SU-DHL-6 (cell line): ENCODE measurements around the gene EXD3.

Experiments used
- H2AFZ ChIP-seq: fragments of 200-600 bp; sonication (generic); 2 replicates; pipeline ENCODE4 v1.6.1; 2014; ENCODE audit warnings: low read depth, mild to moderate bottlenecking, moderate library complexity, mixed read lengths, antibody characterized with exemption, low read length; ENCODE audit not compliant: severe bottlenecking
- H3F3A ChIP-seq: fragments of 200-600 bp; shearing (Covaris generic); 2 replicates; pipeline ENCODE4 v1.6.0; 2016; ENCODE audit warnings: antibody characterized with exemption, mild to moderate bottlenecking; ENCODE audit not compliant: insufficient read depth
- H3K27ac ChIP-seq: fragments of 200-600 bp; sonication (generic); 2 replicates; pipeline ENCODE4 v1.5.1; 2016; ENCODE audit warnings: low read depth, mild to moderate bottlenecking, low read length, moderate library complexity, mixed read lengths
- H3K27me3 ChIP-seq: fragments of 200-600 bp; sonication (generic), shearing (Covaris generic); 2 replicates; pipeline ENCODE4 v1.6.0; 2014; ENCODE audit warnings: mild to moderate bottlenecking, low read length
- H3K36me3 ChIP-seq: fragments of 200-600 bp; sonication (generic); 2 replicates; pipeline ENCODE4 v1.6.1; 2014; ENCODE audit warnings: mild to moderate bottlenecking, low read length, mixed read lengths
- H3K4me2 ChIP-seq: fragments of 300-600, 200-600 bp; shearing (Covaris generic), sonication (generic); 2 replicates; pipeline ENCODE4 v1.6.0; 2014; ENCODE audit warnings: low read length, low read depth, mild to moderate bottlenecking; ENCODE audit not compliant: poor library complexity, severe bottlenecking
- H3K4me3 ChIP-seq: fragments of 200-600 bp; sonication (generic); 2 replicates; pipeline ENCODE4 v1.5.1; 2014; ENCODE audit warnings: antibody characterized with exemption, low read length, mild to moderate bottlenecking, mixed read lengths; ENCODE audit not compliant: insufficient read depth, poor library complexity, severe bottlenecking
- H3K79me2 ChIP-seq: fragments of 200-600 bp; sonication (generic); 2 replicates; pipeline ENCODE4 v1.6.1; 2014; ENCODE audit warnings: mild to moderate bottlenecking, low read length, moderate library complexity; ENCODE audit not compliant: insufficient read depth
- H3K9ac ChIP-seq: fragments of 200-600 bp; sonication (generic); 2 replicates; pipeline ENCODE4 v1.7.0; 2014; ENCODE audit warnings: mild to moderate bottlenecking, low read length
- H3K9me2 ChIP-seq: fragments of 200-600 bp; sonication (generic); replicated peaks from 2 replicates; pipeline ENCODE4 v1.6.1; 2014; ENCODE audit warnings: low read length; ENCODE audit not compliant: insufficient read depth
- H3K9me3 ChIP-seq: fragments of 200-600 bp; sonication (generic); 2 replicates; pipeline ENCODE4 v1.6.1; 2014; ENCODE audit warnings: low read length, mixed read lengths; ENCODE audit not compliant: insufficient read depth
- H4K20me1 ChIP-seq: fragments of 200-600 bp; sonication (generic); 2 replicates; pipeline ENCODE4 v1.6.1; 2014; ENCODE audit warnings: low read depth, mild to moderate bottlenecking, antibody characterized with exemption, low read length, moderate library complexity, mixed read lengths
- CTCF ChIP-seq: fragments of 200-600 bp; sonication (generic); IDR thresholded peaks from one replicate; pipeline ENCODE4 v1.5.1; 2017; ENCODE audit warnings: antibody characterized with exemption, mild to moderate bottlenecking, low read length, moderate library complexity; ENCODE audit not compliant: insufficient read depth, poor library complexity, severe bottlenecking
- EZH2phosphoT487 ChIP-seq: fragments of 200-600 bp; sonication (generic), shearing (Covaris generic); conservative IDR thresholded peaks from 2 replicates; pipeline ENCODE4 v1.6.1; 2018; ENCODE audit warnings: mild to moderate bottlenecking, antibody characterized with exemption, low read length, moderate library complexity, mixed read lengths

Gene EXD3

GRCh38 chr9:137441289-137441934 lies 18.4 kb upstream of the EXD3 start, which contains the start of gene ENTPD8:
ENTPD8 (minus strand) TSS chr9:137441357; CDS start chr9:137438285, 3,072 bp downstream.
- H3K9me3 ChIP-seq = no peaks in the 10 kb centered on the region
- H3K4me2 ChIP-seq = peak within 1 kb of the TSS; percentile 47
- no peaks in the 10 kb centered on the region for H3K9me2 ChIP-seq
- H3K79me2 ChIP-seq = no peaks in the 10 kb centered on the region
- H3K4me3 ChIP-seq = peak within 1 kb of the TSS; percentile 45
- H2AFZ ChIP-seq = no peak within 1 kb of the TSS
- no peaks in the 10 kb centered on the region for H3K36me3 ChIP-seq
- peaks cover 6% of the 10 kb centered on the region for H3F3A ChIP-seq
- no peaks in the 10 kb centered on the region for H4K20me1 ChIP-seq
- 0 out of 2 replicates have a peak within 1 kb of the TSS, but pooled peaks have one; percentile 16 for H3K9ac ChIP-seq
- H3K27me3 ChIP-seq = no peaks in the 10 kb centered on the region
- no peak for TF ChIP-seq EZH2phosphoT487
- no peak for TF ChIP-seq CTCF
- H3K27ac ChIP-seq = no peak within 1 kb of the TSS

GRCh38 chr9:137439158-137439714 lies 16.3 kb upstream of the EXD3 start:
- Histone ChIP-seq H3K9me3 (no peaks in the 10 kb centered on the region), H3K4me2 (no peak overlapping the region), H3K4me3 (no peak overlapping the region), H2AFZ (no peak overlapping the region), H3K36me3 (no peaks in the 10 kb centered on the region), H4K20me1 (no peaks in the 10 kb centered on the region), H3K9ac (no peak overlapping the region), H3F3A (peaks cover 6% of the 10 kb centered on the region), H3K27me3 (no peaks in the 10 kb centered on the region), H3K79me2 (no peaks in the 10 kb centered on the region), H3K27ac (no peak overlapping the region), H3K9me2 (no peaks in the 10 kb centered on the region)
- TF ChIP-seq CTCF (no peak), EZH2phosphoT487 (no peak)

GRCh38 chr9:137438591-137439157 lies 15.7 kb upstream of the EXD3 start:
- Histone ChIP-seq H3K9ac (no peak overlapping the region), H3K9me3 (no peaks in the 10 kb centered on the region), H3K79me2 (no peaks in the 10 kb centered on the region), H3K36me3 (no peaks in the 10 kb centered on the region), H3K9me2 (no peaks in the 10 kb centered on the region), H3K27me3 (no peaks in the 10 kb centered on the region), H2AFZ (no peak overlapping the region), H3K4me2 (no peak overlapping the region), H3K27ac (no peak overlapping the region), H4K20me1 (no peaks in the 10 kb centered on the region), H3K4me3 (no peak overlapping the region), H3F3A (peaks cover 6% of the 10 kb centered on the region)
- no peak for TF ChIP-seq CTCF
- TF ChIP-seq EZH2phosphoT487 = no peak
